OCI-LY3 (cell line): ENCODE measurements around the gene PML.

Experiments
- CTCF ChIP-seq: fragments of 200-600, 300-600 bp; sonication (generic); IDR thresholded peaks from 2 replicates; pipeline ENCODE4 v1.5.1; 2014; ENCODE audit warnings: antibody characterized with exemption, low read length, low read depth
- EZH2phosphoT487 ChIP-seq: fragments of 200-600 bp; shearing (Covaris generic); IDR thresholded peaks from 2 replicates; pipeline ENCODE4 v1.6.1; 2018; ENCODE audit warnings: antibody characterized with exemption, mixed run types, low read depth

GRCh38 chr15:73951601-73952000 lies 42.9 kb upstream of the PML start:
- TF ChIP-seq EZH2phosphoT487, result no peak
- no peak for TF ChIP-seq CTCF
